OCI-LY7 (cell line): ENCODE measurements around the gene SERPINF2. TPM values are rescaled to one million over a fixed set of nuclear protein-coding genes. Genes with fewer than 3 reads are reported as not detected.
"Not testable (repeated sequence)": the region's sequence is repeated elsewhere in the genome, so short reads cannot be mapped to it uniquely, and the experiment has no call there.

Experiments
- BruUV-seq: library from RNA; stranded (reverse); fragments of 400-500 nt; replicated peaks from 2 replicates; lab custom pipeline; 2021; lab: Mats Ljungman, UMichigan
- CTCF ChIA-PET: fragments of 300-600 bp; sonication (Branson Sonifier 250); formaldehyde crosslinking; loops from one replicate; lab custom pipeline; 2022; ENCODE audit warnings: antibody characterized with exemption; ENCODE audit not compliant: unreplicated experiment; lab: Charles Lee
- POLR2A ChIA-PET: fragments of 300-600 bp; sonication (Branson Sonifier 250); formaldehyde crosslinking; loops from one replicate; lab custom pipeline; 2022; ENCODE audit warnings: antibody characterized with exemption; lab: Charles Lee
- DNase-seq: peaks from one replicate; pipeline ENCODE4 v3.0.0-alpha.2; 2015; ENCODE audit warnings: low spot score
- H2AFZ ChIP-seq: fragments of 200-600 bp; sonication (generic), shearing (Covaris generic); 2 replicates; pipeline ENCODE4 v1.6.1; 2014; ENCODE audit warnings: mild to moderate bottlenecking, antibody characterized with exemption, low read length, moderate library complexity
- H3K27ac ChIP-seq: fragments of 200-600 bp; sonication (generic); 2 replicates; pipeline ENCODE4 v1.5.1; 2014; ENCODE audit warnings: mixed run types, low read depth, mild to moderate bottlenecking, moderate library complexity, low read length, inconsistent platforms; ENCODE audit not compliant: poor library complexity, severe bottlenecking
- H3K36me3 ChIP-seq: fragments of 200-600 bp; sonication (generic); 2 replicates; pipeline ENCODE4 v1.6.1; 2014; ENCODE audit warnings: mild to moderate bottlenecking, antibody characterized with exemption, low read length, moderate library complexity, mixed read lengths; ENCODE audit not compliant: insufficient read depth
- H3K4me1 ChIP-seq: fragments of 200-600 bp; sonication (generic); 2 replicates; pipeline ENCODE4 v1.5.1; 2014; ENCODE audit warnings: mild to moderate bottlenecking, low read length; ENCODE audit not compliant: insufficient read depth, poor library complexity, severe bottlenecking
- H3K4me2 ChIP-seq: fragments of 200-600 bp; sonication (generic); 2 replicates; pipeline ENCODE4 v1.6.1; 2014; ENCODE audit warnings: mild to moderate bottlenecking, low read length
- H3K4me3 ChIP-seq: fragments of 200-600 bp; sonication (generic); 2 replicates; pipeline ENCODE4 v1.5.1; 2014; ENCODE audit warnings: mild to moderate bottlenecking, low read depth, low read length; ENCODE audit not compliant: poor library complexity, severe bottlenecking
- H3K79me2 ChIP-seq: fragments of 200-600 bp; sonication (generic); 2 replicates; pipeline ENCODE4 v1.6.1; 2016; ENCODE audit warnings: low read depth, mild to moderate bottlenecking, low read length, moderate library complexity, mixed read lengths; ENCODE audit not compliant: insufficient read depth
- H3K9me2 ChIP-seq: fragments of 200-600 bp; sonication (generic); 2 replicates; pipeline ENCODE4 v1.6.1; 2016; ENCODE audit warnings: mild to moderate bottlenecking, low read length, mixed read lengths; ENCODE audit not compliant: insufficient read depth
- H3K9me3 ChIP-seq: fragments of 200-600 bp; sonication (generic); 2 replicates; pipeline ENCODE4 v1.6.1; 2014; ENCODE audit warnings: mild to moderate bottlenecking, mixed run types, low read length, mixed read lengths
- H4K20me1 ChIP-seq: fragments of 200-600 bp; sonication (generic); 2 replicates; pipeline ENCODE4 v1.6.1; 2014; ENCODE audit warnings: mild to moderate bottlenecking, antibody characterized with exemption, low read length, moderate library complexity, mixed read lengths; ENCODE audit not compliant: insufficient read depth
- CTCF ChIP-seq: fragments of 200-600 bp; sonication (generic); conservative IDR thresholded peaks from 2 replicates; pipeline ENCODE4 v1.5.1; 2014; ENCODE audit warnings: mild to moderate bottlenecking, antibody characterized with exemption, low read length, moderate library complexity, mixed read lengths
- EZH2phosphoT487 ChIP-seq: fragments of 200-600 bp; sonication (generic); IDR thresholded peaks from 2 replicates; pipeline ENCODE4 v1.6.1; 2018; ENCODE audit warnings: low read depth, borderline replicate concordance, mild to moderate bottlenecking, mixed run types, antibody characterized with exemption, low read length, moderate library complexity, mixed read lengths
- intact Hi-C: fragments of 100-400 bp; cut with micrococcal nuclease; formaldehyde crosslinking; loops from one replicate; pipeline ENCODE4 v1.10.0; 2022; ENCODE audit not compliant: unreplicated experiment
- total RNA-seq, 2 experiments: library from RNA; depleted of rRNA in 1 of 2; stranded (reverse); fragments of >200 nt in 1 of 2; shearing (Covaris generic) in 1 of 2; gene quantifications; 2 replicates each; pipeline ENCODE4 v1.2.3, GENCODE V29; 2014 to 2022

SERPINF2 gene
- total RNA-seq, 2 experiments from 2014 or later = 0.38 to 1.0 TPM

DNA sequence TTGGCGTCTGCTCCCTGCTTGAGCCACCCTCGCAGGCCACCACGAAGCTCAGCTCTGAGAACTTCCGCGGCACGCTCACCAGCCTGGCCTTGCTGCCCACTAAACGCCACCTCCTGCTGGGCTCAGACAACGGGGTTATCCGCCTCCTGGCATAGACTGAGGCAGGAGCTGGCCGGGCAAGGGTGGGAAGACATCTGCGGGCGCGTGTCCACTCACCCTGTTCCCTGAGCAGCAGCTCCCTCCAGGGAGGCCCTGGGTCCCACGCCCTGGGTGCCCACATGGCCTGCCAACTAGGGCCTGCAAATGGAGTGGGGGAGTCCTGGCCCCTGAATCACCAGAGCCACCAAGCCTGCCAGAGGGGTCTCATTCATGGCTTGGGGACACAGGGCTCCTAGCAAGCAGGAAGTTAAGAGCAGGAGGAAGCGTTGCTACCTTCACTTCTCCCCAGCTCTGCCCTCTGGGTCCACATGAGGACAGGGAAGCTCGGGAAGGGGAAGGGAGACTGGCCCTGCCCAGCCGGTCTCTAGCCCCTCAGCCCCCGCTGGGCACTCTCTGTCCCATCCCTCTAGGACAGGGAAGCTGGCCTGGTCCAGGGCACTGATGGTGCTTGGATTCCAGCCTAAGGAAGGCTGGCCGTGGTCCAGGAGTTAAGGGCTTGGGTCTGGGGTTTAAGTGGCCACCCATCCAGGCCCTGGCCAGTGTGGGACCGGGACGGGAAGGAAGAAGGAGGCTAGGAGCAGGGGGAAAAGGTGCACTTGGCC, 5.0 kb upstream of the SERPINF2 start:
- ChIA-PET POLR2A (no interaction called here), CTCF (no interaction called here)
- no peak overlapping the region for H3K4me2 ChIP-seq
- no peaks in the 10 kb centered on the region for H3K79me2 ChIP-seq
- H3K4me1 ChIP-seq = no peaks in the 10 kb centered on the region
- no TSS peak for BruUV-seq
- no peaks in the 10 kb centered on the region for H3K9me2 ChIP-seq
- DNase-seq = no peak
- no peak overlapping the region for H2AFZ ChIP-seq
- no peaks in the 10 kb centered on the region for H3K9me3 ChIP-seq
- no peaks in the 10 kb centered on the region; the same call in 1 of the 2 replicates for H3K36me3 ChIP-seq
- H3K27ac ChIP-seq = no peak overlapping the region
- TF ChIP-seq EZH2phosphoT487 (no peak), CTCF (no peak)
- no peaks in the 10 kb centered on the region for H4K20me1 ChIP-seq
- intact Hi-C loops = no loop called here
- H3K4me3 ChIP-seq = no peak overlapping the region

GRCh38 chr17:1741899-1742298, 772 bp upstream of the SERPINF2 start:
- DNase-seq, H2AFZ ChIP-seq, POLR2A ChIA-PET, H3K9me2 ChIP-seq, H3K36me3 ChIP-seq, H3K4me2 ChIP-seq, H3K4me3 ChIP-seq, intact Hi-C loops, CTCF ChIA-PET, H4K20me1 ChIP-seq, H3K9me3 ChIP-seq, BruUV-seq, H3K4me1 ChIP-seq, H3K79me2 ChIP-seq, H3K27ac ChIP-seq: not testable (repeated sequence)

DNA sequence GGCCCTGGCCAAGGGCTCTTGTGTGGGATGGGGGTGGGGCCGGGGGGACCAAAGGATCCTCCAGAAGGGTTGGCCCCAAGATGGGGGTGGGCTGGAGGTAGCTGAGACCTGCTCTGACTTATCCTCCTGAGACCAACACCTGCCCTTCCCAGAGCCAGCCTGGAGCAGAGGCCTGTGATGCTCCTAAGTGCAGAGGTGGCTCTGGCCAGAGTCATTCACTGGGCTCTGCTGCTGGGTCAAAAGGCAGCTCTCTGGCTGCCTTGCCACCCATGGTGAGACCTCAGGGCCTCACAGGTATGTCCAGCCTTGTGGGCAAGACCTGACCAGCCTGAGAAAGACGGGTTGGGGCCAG, 393 bp downstream of the SERPINF2 start:
- Histone ChIP-seq H3K9me2 (no peaks in the 10 kb centered on the region), H2AFZ (no peak overlapping the region), H3K9me3 (no peaks in the 10 kb centered on the region), H3K79me2 (no peaks in the 10 kb centered on the region), H3K36me3 (no peaks in the 10 kb centered on the region), H3K4me1 (no peaks in the 10 kb centered on the region), H3K27ac (no peak overlapping the region), H3K4me3 (no peak overlapping the region), H4K20me1 (no peaks in the 10 kb centered on the region), H3K4me2 (no peak overlapping the region)
- intact Hi-C loops = no loop called here
- POLR2A ChIA-PET = no interaction called here
- CTCF ChIA-PET = no interaction called here
- no peak for DNase-seq
- no TSS peak for BruUV-seq
- TF ChIP-seq EZH2phosphoT487 = no peak
- no peak for TF ChIP-seq CTCF
